ENCODE results near the gene EDAR.

The EDAR gene

DNA sequence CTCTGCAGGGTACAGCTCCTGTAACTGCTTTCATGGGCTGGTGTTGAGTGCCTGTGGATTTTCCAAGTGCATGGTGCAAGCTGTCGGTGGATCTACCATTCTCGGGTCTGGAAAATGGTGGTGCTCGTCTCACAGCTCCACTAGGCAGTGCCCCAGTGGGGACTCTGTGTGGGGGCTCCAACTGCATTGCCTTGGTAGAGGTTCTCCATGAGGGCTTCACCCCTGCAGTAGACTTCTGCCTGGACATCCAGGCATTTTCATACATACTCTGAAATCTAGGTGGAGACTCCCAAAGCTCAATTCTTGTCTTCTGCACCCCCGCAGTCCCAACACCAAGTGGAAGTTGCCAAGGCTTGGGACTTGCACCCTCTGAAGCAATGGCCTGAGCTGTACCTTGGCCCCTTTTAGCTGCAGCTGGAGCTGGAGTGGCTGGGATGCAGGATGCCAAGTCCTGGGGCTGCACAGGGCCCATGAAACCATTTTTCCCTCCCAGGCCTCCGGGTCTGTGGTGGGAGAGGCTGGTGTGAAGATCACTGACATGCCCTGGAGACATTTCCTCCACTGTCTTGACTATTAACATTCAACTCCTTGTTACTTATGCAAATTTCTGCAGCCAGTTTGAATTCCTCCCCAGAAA is 41.6 kb downstream of the EDAR start:
- Histone ChIP-seq H3K4me3 (no peak overlapping the region), H3K4me1 (no peaks in the 10 kb centered on the region), H3K36me3 (replicated peaks) (no peaks in the 10 kb centered on the region), H3K27me3 (ENCODE audit: low read depth) (no peaks in the 10 kb centered on the region), H3K9me3 (peaks cover 2% of the 10 kb centered on the region; the same call in 1 of the 2 replicates)
- no peak for DNase-seq (ENCODE audit: low spot score in 2 of 2)
- in situ Hi-C loops (cut with MboI; ENCODE audit: low sequenced_read_pairs) = no loop called here

DNA sequence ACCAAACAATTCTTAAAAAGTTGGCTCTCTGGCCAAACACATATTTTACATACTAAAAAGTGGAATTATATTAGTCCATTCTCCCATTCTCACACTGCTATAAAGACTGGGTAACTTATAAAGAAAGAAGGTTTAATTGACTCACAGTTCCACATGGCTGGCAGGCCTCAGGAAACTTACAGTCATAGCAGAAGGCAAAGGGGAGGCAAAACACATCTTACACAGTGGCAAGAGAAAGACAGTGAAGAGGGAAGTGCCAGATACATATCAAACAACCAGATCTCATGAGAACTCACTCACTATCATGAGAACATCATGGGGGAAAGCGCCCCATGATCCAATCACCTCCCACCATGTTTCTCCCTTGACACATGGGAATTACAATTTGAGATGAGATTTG is 42.6 kb downstream of the EDAR start:
- in situ Hi-C loops (cut with MboI; ENCODE audit: low sequenced_read_pairs) = no loop called here
- Histone ChIP-seq H3K4me3 (no peak overlapping the region), H3K36me3 (replicated peaks) (no peaks in the 10 kb centered on the region), H3K27me3 (ENCODE audit: low read depth) (no peaks in the 10 kb centered on the region), H3K9me3 (peaks cover 2% of the 10 kb centered on the region; the same call in 1 of the 2 replicates), H3K4me1 (no peaks in the 10 kb centered on the region)
- DNase-seq (ENCODE audit: low spot score in 2 of 2) = no peak

DNA sequence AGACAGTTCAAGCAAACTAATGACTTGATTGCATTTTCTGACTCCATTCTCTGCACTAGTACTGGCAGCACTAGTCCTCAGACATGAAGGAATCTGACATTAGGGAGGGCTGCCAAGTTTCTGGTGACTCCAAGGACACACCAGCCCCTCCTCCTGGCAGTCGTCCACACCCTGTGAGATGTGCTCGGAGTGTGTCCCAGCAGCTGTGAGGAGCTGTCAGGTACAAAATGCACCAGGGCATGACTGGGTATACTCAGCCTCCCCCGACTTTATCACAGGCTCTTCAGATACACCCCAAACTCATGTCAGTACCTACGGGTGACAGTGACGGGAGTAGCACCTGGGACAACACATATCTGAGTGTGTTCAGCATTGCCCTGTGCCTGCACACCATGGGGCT is 43.1 kb downstream of the EDAR start:
- Histone ChIP-seq H3K9me3 (peaks cover 2% of the 10 kb centered on the region; the same call in 1 of the 2 replicates), H3K4me1 (no peaks in the 10 kb centered on the region), H3K27me3 (ENCODE audit: low read depth) (no peaks in the 10 kb centered on the region), H3K4me3 (no peak overlapping the region), H3K36me3 (replicated peaks) (no peaks in the 10 kb centered on the region)
- in situ Hi-C loops (cut with MboI; ENCODE audit: low sequenced_read_pairs) = no loop called here
- no peak for DNase-seq (ENCODE audit: low spot score in 2 of 2)

DNA sequence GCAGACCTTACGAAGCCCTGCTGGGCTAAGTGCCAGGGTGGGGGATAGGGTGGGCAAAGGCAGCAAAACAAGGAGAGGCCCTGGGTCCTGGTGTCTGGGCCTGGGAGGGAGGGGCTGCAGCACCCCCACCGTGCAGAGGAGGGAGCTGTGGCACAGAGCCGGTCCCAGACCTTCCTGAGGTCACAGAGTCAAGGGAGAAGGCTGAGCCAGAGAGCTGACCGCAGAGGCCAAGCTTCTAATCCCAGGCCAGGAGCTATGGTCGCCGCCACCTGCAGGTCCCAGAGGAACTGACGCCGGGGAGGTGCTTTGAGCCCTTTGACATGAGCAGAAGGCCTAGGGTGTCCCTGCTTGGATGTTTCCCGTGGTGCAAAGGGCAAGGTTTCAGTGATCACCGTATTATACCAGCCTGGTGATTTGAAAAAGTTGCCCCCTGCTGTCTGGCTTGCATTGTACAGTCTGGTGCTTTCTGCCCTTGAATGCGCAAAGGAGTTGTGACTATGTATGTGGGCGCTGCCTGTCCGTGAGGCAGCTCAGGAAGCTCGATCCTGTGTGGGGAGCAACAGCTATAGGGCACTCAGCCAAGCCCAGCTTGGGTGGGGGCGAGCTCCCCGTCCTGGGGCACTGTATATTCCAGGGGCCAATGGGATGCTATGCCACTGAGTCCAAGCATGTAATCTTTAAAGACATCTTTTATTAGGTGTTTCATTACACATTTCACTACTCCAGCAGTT is 44.3 kb downstream of the EDAR start:
- DNase-seq (ENCODE audit: low spot score in 2 of 2) = no peak
- in situ Hi-C loops (cut with MboI; ENCODE audit: low sequenced_read_pairs) = no loop called here
- peaks cover 2% of the 10 kb centered on the region; the same call in 1 of the 2 replicates for H3K9me3 ChIP-seq

DNA sequence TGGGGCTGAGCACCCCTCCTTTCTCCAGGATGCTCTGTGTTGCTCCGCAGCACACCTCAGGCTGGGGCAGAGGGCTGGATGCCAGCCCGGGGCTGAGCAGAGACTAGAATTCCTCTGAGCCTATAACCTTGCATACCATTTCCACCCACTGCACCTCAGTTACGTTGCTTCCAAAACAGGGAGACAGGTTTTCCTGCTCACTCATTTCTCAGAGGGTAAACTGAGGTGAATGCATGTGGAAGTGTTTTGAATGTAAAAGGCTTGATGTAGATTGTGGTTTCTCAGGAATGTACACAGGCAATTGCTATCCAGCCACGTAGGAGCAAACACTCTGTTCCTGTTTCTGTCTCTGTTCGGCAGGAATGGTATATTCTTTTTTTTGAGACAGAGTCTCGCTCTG is 45.3 kb downstream of the EDAR start:
- DNase-seq (ENCODE audit: low spot score in 2 of 2) = no peak
- in situ Hi-C loops (cut with MboI; ENCODE audit: low sequenced_read_pairs) = no loop called here
- Histone ChIP-seq H3K4me3 (no peak overlapping the region), H3K36me3 (replicated peaks) (no peaks in the 10 kb centered on the region), H3K4me1 (no peaks in the 10 kb centered on the region), H3K27me3 (ENCODE audit: low read depth) (no peaks in the 10 kb centered on the region), H3K9me3 (peaks cover 2% of the 10 kb centered on the region; the same call in 1 of the 2 replicates)

More for the DNA sequence above, 44.3 kb downstream of the EDAR start:
- H3K4me3 ChIP-seq = no peak overlapping the region
- H3K36me3 ChIP-seq (replicated peaks) = no peaks in the 10 kb centered on the region
- H3K27me3 ChIP-seq (ENCODE audit: low read depth) = no peaks in the 10 kb centered on the region
- H3K4me1 ChIP-seq = no peaks in the 10 kb centered on the region

DNA sequence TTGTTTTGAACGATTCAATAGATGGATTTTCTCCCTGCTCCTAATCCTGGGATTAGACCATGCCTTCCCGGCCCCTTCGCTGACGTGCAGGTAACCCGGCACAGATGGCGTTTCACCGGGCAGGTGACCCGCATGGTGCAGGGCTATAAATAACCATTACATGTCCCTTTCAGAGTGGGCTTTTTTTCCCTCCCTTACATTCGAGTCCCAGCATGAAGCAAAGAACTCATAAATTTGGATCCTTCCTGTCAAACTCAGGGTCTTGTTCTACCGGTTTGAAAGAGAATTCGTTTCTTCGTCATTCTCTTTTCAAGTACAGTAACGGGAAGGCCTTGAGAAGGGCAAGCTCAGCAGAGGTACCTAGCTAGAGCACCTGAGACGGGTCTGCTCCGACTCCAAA is 46.1 kb downstream of the EDAR start:
- H3K4me3 ChIP-seq = no peak overlapping the region
- H3K9me3 ChIP-seq = peaks cover 2% of the 10 kb centered on the region; the same call in 1 of the 2 replicates
- no peaks in the 10 kb centered on the region for H3K36me3 ChIP-seq (replicated peaks)
- DNase-seq (ENCODE audit: low spot score in 2 of 2) = no peak
- no peaks in the 10 kb centered on the region for H3K27me3 ChIP-seq (ENCODE audit: low read depth)
- no peaks in the 10 kb centered on the region for H3K4me1 ChIP-seq
- in situ Hi-C loops (cut with MboI; ENCODE audit: low sequenced_read_pairs) = no loop called here

DNA sequence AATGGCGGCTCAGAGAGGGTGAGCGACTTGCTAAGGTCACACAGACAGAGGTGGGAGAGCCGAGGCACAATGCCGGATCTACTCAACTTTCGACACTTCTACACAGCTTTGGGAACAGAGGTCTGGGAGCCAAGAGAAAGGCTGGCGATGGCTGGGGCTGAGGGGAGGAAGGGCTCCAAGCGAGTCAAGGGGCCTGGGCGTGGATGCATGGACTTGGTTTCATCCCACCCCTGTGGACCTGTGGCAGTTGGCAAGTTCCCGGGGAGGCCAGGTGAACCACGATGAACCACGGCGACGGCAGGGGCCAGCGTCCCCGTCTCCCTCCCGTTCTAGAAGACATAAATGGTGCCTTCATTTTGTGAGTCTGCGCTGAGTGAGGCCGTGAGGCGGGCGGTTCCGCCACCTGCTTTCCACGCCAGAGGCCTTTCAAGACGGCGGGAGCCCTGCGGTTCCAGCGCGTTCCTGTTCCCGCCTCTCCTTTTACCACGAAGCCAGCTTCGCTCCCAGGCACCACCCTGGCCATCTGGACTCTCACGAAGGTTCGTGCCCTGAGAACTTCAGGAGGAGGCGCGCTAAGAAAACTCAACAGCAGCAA is 46.7 kb downstream of the EDAR start:
- no peak overlapping the region for H3K4me3 ChIP-seq
- H3K4me1 ChIP-seq = no peaks in the 10 kb centered on the region
- DNase-seq (ENCODE audit: low spot score in 2 of 2) = no peak
- no peaks in the 10 kb centered on the region; the same call in 1 of the 2 replicates for H3K9me3 ChIP-seq
- no peaks in the 10 kb centered on the region for H3K27me3 ChIP-seq (ENCODE audit: low read depth)
- in situ Hi-C loops (cut with MboI; ENCODE audit: low sequenced_read_pairs) = no loop called here
- H3K36me3 ChIP-seq (replicated peaks) = no peaks in the 10 kb centered on the region

DNA sequence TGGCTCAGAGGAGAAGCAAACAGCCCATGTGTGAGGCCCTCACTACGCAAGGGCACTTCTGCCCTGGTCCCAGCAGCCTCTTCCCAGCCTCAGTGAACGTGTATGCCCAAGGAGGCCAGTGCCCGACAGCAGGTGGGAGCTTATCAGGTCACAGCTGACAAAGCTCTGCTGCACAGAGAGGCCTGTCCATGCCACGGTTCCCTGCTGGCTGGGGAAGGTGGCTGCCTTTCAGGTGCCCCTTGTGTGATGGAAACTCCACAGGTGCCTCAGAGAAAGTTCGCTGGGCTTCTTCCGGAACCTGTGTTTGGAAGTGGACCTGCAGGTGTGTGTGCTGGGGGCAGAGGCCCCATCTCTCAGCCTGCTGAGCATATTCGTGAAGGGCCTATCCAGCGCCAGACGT is 47.3 kb downstream of the EDAR start:
- no peaks in the 10 kb centered on the region for H3K27me3 ChIP-seq (ENCODE audit: low read depth)
- in situ Hi-C loops (cut with MboI; ENCODE audit: low sequenced_read_pairs) = no loop called here
- no peaks in the 10 kb centered on the region for H3K9me3 ChIP-seq
- H3K4me1 ChIP-seq = no peaks in the 10 kb centered on the region
- no peaks in the 10 kb centered on the region for H3K36me3 ChIP-seq (replicated peaks)
- H3K4me3 ChIP-seq = no peak overlapping the region
- no peak for DNase-seq (ENCODE audit: low spot score in 2 of 2)

DNA sequence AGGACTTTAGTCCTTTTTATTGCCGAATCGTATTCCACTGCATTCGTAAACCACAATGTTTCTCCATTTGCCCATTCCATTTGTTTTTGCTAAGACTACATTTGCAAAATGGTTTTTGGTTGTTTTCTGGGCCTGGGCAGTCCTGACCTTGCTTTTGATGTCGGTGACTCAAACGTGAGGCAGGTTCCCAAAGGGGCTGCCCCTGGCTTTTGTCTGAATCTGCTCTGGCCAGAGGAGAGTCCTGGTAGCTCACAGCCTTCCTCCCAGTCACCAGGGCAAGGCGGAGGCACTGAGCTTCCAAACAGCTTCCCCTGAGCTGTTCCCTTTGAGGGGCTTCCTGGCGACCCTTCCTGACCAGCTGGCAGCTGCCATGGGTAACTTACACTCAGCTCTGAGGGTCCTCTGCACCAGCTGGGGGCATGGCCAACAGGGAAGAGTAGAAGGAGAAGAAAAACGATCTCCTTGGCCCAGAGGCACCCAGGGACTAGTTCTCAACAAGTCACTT is 47.8 kb downstream of the EDAR start:
- Histone ChIP-seq H3K4me3 (no peak overlapping the region), H3K27me3 (ENCODE audit: low read depth) (no peaks in the 10 kb centered on the region), H3K4me1 (no peaks in the 10 kb centered on the region), H3K9me3 (no peaks in the 10 kb centered on the region), H3K36me3 (replicated peaks) (no peaks in the 10 kb centered on the region)
- DNase-seq (ENCODE audit: low spot score in 2 of 2) = no peak
- in situ Hi-C loops (cut with MboI; ENCODE audit: low sequenced_read_pairs) = no loop called here

DNA sequence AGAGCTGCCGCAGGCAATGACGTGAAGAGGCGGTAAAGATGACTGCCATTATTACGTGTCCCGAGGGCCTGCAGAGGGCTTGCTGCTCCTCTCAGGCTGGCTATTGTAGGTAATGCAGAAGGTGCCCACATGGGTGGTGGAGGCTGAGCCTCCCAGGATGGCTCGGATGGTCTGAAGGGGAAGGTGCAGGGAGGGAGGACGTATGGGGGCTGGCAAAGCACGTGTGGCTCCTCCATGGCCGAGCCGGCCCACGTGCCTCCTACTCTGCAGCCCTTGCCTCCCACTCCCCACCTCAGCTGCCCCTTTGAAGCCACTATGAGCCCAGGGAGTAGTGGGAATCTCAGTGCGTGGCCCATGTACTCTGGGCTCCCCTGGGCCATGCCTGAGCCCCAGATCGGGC is 48.9 kb downstream of the EDAR start:
- H3K27me3 ChIP-seq (ENCODE audit: low read depth) = no peaks in the 10 kb centered on the region
- H3K36me3 ChIP-seq (replicated peaks) = no peaks in the 10 kb centered on the region
- DNase-seq (ENCODE audit: low spot score in 2 of 2) = no peak
- no peak overlapping the region for H3K4me3 ChIP-seq
- H3K9me3 ChIP-seq = no peaks in the 10 kb centered on the region
- H3K4me1 ChIP-seq = no peaks in the 10 kb centered on the region
- in situ Hi-C loops (cut with MboI; ENCODE audit: low sequenced_read_pairs) = no loop called here

DNA sequence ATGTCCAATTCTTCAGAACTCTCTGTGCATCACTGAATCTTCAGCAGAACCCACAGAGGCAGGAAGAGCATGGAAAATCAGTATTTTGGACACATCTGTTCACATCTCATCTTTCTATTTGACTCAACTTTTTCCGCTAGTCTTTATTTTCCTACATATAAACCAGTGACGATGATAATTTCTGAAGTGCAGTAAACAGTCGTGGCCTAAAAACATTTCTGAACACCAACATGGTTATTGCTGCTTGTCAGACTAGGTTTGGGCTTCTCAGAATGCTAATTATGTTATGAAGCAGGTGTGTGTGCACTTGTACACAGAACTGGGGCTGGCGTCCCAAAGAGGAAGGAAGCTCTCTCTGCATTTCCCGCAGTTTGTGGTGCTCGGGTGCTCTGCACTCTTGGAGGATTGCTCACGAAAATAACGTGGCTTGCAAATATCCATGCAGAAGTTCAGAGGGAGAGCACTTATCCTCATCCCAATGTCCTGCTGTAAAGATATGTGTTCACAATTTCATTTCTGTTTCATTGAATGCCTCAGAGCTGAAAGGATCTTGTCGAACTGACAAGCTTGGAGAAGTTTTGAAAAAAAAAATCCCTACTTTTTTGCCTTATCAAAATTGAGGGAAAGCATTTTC is 50.8 kb downstream of the EDAR start:
- no peaks in the 10 kb centered on the region for H3K36me3 ChIP-seq (replicated peaks)
- in situ Hi-C loops (cut with MboI; ENCODE audit: low sequenced_read_pairs) = no loop called here

DNA sequence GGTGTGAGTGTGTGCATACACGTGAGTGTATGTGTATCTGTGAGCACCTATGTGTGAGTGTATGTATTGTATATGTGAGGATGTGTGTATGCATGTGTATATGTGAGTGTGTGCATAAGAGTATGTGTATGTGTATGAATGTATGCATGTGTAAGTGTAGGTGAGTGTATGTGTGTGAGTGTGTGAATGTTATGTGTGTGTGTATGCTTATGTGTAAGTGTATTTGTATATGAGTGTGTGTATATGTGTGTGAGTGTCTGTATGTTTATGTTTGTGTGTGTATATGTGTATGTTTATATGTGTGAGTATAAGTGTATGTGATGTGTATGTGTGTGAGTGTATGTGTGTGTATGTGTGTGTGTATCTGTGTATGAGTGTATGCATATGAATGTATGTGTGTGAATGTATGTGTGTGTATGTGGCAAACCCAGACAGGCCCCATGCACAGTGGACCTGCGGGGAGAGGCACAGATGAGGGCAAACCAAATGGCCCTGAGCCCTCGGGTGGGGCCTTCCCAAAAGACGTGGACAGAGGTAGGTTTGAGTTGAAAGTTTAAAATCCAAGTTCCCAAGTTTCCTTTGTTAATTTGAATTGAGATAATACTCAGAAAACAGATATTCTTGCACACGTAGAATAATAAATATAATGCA is 51.5 kb downstream of the EDAR start:
- DNase-seq (ENCODE audit: low spot score in 2 of 2) = no peak
- Histone ChIP-seq H3K4me1 (no peaks in the 10 kb centered on the region), H3K9me3 (no peaks in the 10 kb centered on the region), H3K4me3 (no peak overlapping the region), H3K36me3 (replicated peaks) (no peaks in the 10 kb centered on the region), H3K27me3 (ENCODE audit: low read depth) (no peaks in the 10 kb centered on the region)
- in situ Hi-C loops (cut with MboI; ENCODE audit: low sequenced_read_pairs) = no loop called here

More for the DNA sequence above, 50.8 kb downstream of the EDAR start:
- no peak overlapping the region for H3K4me3 ChIP-seq
- H3K9me3 ChIP-seq = no peaks in the 10 kb centered on the region
- DNase-seq (ENCODE audit: low spot score in 2 of 2) = no peak
- H3K4me1 ChIP-seq = no peaks in the 10 kb centered on the region
- H3K27me3 ChIP-seq (ENCODE audit: low read depth) = no peaks in the 10 kb centered on the region

DNA sequence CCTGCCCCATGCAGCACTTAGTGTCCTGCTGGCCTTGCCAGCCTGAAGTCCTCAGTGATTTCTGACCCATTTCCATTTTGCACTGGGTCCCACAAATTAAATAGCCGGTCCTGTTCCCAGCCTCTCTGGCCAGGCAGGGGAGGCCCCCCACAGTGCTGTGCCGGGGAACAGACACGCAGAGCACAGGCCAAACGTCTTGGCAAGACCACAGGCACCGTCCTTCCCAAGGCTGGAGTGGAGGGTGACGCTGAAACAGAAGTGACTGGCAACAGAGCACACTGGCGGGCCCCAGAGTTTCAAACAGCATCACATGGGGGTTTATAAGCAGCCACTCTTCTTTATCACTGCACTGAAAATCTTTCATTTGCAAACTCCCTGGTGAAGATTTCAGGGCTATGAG is 52.2 kb downstream of the EDAR start:
- in situ Hi-C loops (cut with MboI; ENCODE audit: low sequenced_read_pairs) = no loop called here
- Histone ChIP-seq H3K27me3 (ENCODE audit: low read depth) (no peaks in the 10 kb centered on the region), H3K4me1 (no peaks in the 10 kb centered on the region), H3K9me3 (no peaks in the 10 kb centered on the region), H3K4me3 (no peak overlapping the region), H3K36me3 (replicated peaks) (no peaks in the 10 kb centered on the region)
- DNase-seq (ENCODE audit: low spot score in 2 of 2) = no peak
